ENCODE results near the gene DEAF1.

- no peak for TF ChIP-seq ZNF317 (CRISPR knock-in tag; IDR thresholded peaks at IDR 0.05; ENCODE audit: borderline replicate concordance, low read depth)
- TF ChIP-seq CTCF (IDR thresholded peaks at IDR 0.05): no peak
- no peak for TF ChIP-seq ZMAT4 (CRISPR knock-in tag; IDR thresholded peaks at IDR 0.05)
- no peak for TF ChIP-seq SMAD3 (CRISPR knock-in tag; IDR thresholded peaks at IDR 0.05; ENCODE audit: borderline replicate concordance)
- TF ChIP-seq PRDM15 (CRISPR knock-in tag; IDR thresholded peaks at IDR 0.05): no peak
- TF ChIP-seq USF1 (CRISPR knock-in tag; IDR thresholded peaks at IDR 0.05): no peak
- no peak for TF ChIP-seq ZNF121 (CRISPR knock-in tag; IDR thresholded peaks at IDR 0.05)
- no peak for TF ChIP-seq MAX (CRISPR knock-in tag; IDR thresholded peaks at IDR 0.05)
- no peak for TF ChIP-seq ESRRA (CRISPR knock-in tag; IDR thresholded peaks at IDR 0.05; ENCODE audit: borderline replicate concordance)
- TF ChIP-seq TEAD4 (CRISPR knock-in tag; IDR thresholded peaks at IDR 0.05): no peak
Measured at GRCh38 chr11:702462-703461, 7.7 kb upstream of the DEAF1 start.

Data from WTC11 (cell line).